NT2/D1 (cell line): Measurements from ENCODE around the gene HBEGF.

Experiments used
- DNase-seq: peaks from one replicate; pipeline ENCODE4 v3.0.0-alpha.2; 2011; ENCODE audit warnings: low read depth, low spot score
- H3K27me3 ChIP-seq: 2 replicates; pipeline ENCODE4 v1.6.0; 2011; ENCODE audit warnings: mild to moderate bottlenecking; ENCODE audit not compliant: insufficient read length, insufficient read depth
- H3K36me3 ChIP-seq: 2 replicates; pipeline ENCODE4 v1.6.1; 2011; ENCODE audit warnings: mild to moderate bottlenecking, low read length, mixed read lengths; ENCODE audit not compliant: insufficient read depth, insufficient read length
- H3K4me1 ChIP-seq: 2 replicates; pipeline ENCODE4 v1.5.1; 2011; ENCODE audit not compliant: insufficient read depth, insufficient read length
- H3K4me3 ChIP-seq: 2 replicates; pipeline ENCODE4 v1.5.1; 2011; ENCODE audit warnings: low read depth; ENCODE audit not compliant: insufficient read length
- H3K9ac ChIP-seq: 2 replicates; pipeline ENCODE4 v1.6.0; 2011; ENCODE audit warnings: low read depth; ENCODE audit not compliant: insufficient read length
- H3K9me3 ChIP-seq: 2 replicates; pipeline ENCODE4 v1.5.1; 2011; ENCODE audit warnings: mild to moderate bottlenecking, low read length; ENCODE audit not compliant: insufficient read depth
- SUZ12 ChIP-seq: IDR thresholded peaks from 2 replicates; pipeline ENCODE4 v1.6.1; 2011; ENCODE audit not compliant: insufficient read length, insufficient read depth; ENCODE audit errors: extremely low read depth
- YY1 ChIP-seq: IDR thresholded peaks from 2 replicates; pipeline ENCODE4 v1.6.1; 2011; ENCODE audit not compliant: insufficient read length, insufficient read depth
- ZNF274 ChIP-seq: IDR thresholded peaks from 2 replicates; pipeline ENCODE4 v1.6.1; 2011; ENCODE audit warnings: mild to moderate bottlenecking, low read depth, low read length

Gene HBEGF

DNA sequence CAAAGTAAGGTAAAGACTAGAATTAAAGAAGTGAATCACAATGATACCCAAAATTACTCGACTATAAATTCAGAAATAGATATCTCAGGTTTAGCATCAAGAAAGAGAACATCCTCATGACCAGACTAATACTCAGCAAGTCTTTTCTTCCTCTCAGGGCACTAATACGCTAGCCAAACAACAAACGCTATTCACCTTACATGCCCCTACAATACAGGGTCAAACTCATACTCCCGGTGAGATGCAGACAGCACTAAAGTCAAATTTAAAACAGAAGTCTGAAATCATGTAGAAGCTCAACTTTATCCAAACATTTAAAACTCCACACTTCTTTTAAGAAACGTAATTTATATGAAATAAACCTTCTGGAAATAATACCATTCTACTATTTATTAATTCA is 49.1 kb downstream of the HBEGF start:
- TF ChIP-seq ZNF274 (no peak), YY1 (no peak), SUZ12 (no peak)
- no peak overlapping the region for H3K4me3 ChIP-seq
- H3K36me3 ChIP-seq: peaks cover 13% of the 10 kb centered on the region
- DNase-seq: no peak
- no peaks in the 10 kb centered on the region for H3K27me3 ChIP-seq
- H3K4me1 ChIP-seq: no peaks in the 10 kb centered on the region
- H3K9me3 ChIP-seq: no peaks in the 10 kb centered on the region
- H3K9ac ChIP-seq: no peak overlapping the region

- no peak for DNase-seq
- no peaks in the 10 kb centered on the region for H3K27me3 ChIP-seq
- no peak for TF ChIP-seq ZNF274
- no peak for TF ChIP-seq YY1
- no peak for TF ChIP-seq SUZ12
- H3K4me3 ChIP-seq: no peak overlapping the region
- H3K36me3 ChIP-seq: peaks cover 16% of the 10 kb centered on the region
- no peaks in the 10 kb centered on the region for H3K9me3 ChIP-seq
- no peaks in the 10 kb centered on the region for H3K4me1 ChIP-seq
- H3K9ac ChIP-seq: no peak overlapping the region
These were observed 50.1 kb downstream of the HBEGF start for GRCh38 chr5:140296289-140296688.

DNA sequence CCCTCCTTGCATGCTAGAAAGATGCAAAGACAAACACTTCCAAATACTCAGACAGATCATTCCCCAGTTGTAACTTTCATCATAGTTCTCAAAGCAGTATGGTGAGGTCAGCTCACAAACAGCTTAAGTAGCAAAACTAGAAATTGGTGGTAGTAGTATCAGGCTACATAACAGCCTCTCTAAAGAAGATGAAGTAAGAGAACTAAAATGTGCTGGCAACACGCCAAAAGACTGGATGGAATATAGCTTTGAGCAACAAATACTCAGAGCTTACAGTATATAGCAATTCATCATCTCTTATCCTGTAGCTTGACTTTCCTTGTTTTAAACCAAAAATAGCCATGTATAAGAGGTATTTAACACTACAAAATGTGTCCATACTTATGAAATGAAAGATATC is 51.0 kb downstream of the HBEGF start:
- no peak overlapping the region for H3K4me3 ChIP-seq
- no peaks in the 10 kb centered on the region for H3K4me1 ChIP-seq
- H3K36me3 ChIP-seq: peaks cover 15% of the 10 kb centered on the region
- no peak overlapping the region for H3K9ac ChIP-seq
- H3K9me3 ChIP-seq: no peaks in the 10 kb centered on the region
- H3K27me3 ChIP-seq: no peaks in the 10 kb centered on the region
- DNase-seq: no peak
- TF ChIP-seq ZNF274: no peak
- TF ChIP-seq YY1: no peak

GRCh38 chr5:140294753-140295152 is 51.6 kb downstream of the HBEGF start:
- DNase-seq: no peak
- Histone ChIP-seq H3K4me1 (no peaks in the 10 kb centered on the region), H3K27me3 (no peaks in the 10 kb centered on the region), H3K9me3 (no peaks in the 10 kb centered on the region), H3K36me3 (peaks cover 11% of the 10 kb centered on the region), H3K4me3 (no peak overlapping the region), H3K9ac (no peak overlapping the region)
- TF ChIP-seq YY1 (no peak), ZNF274 (no peak), SUZ12 (no peak)

DNA sequence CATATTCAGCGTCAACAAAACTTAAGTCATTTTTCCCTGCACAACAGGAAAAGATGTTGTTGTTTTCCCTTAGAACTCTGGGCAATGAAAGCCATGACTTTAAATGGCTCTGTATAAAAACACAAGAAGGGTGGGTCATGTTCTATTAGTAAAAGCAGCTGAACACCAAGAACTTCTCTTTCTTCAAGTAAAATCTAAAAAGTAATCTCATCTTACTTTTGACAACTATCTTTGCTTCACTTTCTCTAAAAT is 52.6 kb downstream of the HBEGF start:
- Histone ChIP-seq H3K4me1 (no peaks in the 10 kb centered on the region), H3K36me3 (peaks cover 7% of the 10 kb centered on the region), H3K4me3 (no peak overlapping the region), H3K27me3 (no peaks in the 10 kb centered on the region), H3K9ac (no peak overlapping the region), H3K9me3 (no peaks in the 10 kb centered on the region)
- no peak for TF ChIP-seq ZNF274
- no peak for TF ChIP-seq SUZ12
- TF ChIP-seq YY1: no peak
- no peak for DNase-seq

DNA sequence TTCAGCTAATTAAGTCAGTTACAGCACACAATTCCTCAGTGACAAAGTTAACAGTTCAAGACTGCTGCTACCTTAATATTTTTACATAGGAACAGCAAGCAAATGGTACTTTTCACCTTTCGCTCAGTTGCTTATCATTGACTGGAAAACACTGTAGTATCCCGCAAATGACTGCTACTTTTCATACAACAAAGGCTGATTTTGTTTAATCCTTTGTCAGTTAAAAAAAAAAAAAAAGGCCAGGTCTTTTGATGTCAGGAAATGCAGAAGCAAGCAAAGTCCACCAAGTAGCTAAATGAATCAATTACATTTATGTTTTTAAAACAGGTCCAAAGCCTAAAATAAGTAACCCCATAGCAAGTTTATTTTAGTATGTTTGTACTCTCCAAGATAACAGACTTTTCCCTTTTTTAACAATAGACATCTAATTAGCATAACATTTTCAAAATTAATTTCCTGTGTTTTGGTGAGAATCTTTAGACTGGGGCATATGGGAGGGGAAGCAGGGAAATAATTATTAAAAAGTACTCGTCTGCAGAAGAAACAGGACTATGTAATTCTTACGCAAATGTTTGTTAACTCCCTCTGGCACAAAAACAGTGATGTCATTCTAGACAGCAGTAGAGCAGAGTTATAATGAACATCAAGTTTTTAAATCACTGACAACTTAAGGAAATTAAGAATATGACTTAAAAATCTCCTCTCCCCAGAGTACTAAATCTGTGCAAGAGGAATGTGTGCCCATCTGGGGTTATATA is 53.1 kb downstream of the HBEGF start:
- TF ChIP-seq SUZ12 (no peak), YY1 (no peak), ZNF274 (no peak)
- Histone ChIP-seq H3K9me3 (no peaks in the 10 kb centered on the region), H3K4me1 (no peaks in the 10 kb centered on the region), H3K9ac (no peak overlapping the region), H3K4me3 (no peak overlapping the region), H3K36me3 (peaks cover 7% of the 10 kb centered on the region), H3K27me3 (no peaks in the 10 kb centered on the region)
- DNase-seq: no peak

DNA sequence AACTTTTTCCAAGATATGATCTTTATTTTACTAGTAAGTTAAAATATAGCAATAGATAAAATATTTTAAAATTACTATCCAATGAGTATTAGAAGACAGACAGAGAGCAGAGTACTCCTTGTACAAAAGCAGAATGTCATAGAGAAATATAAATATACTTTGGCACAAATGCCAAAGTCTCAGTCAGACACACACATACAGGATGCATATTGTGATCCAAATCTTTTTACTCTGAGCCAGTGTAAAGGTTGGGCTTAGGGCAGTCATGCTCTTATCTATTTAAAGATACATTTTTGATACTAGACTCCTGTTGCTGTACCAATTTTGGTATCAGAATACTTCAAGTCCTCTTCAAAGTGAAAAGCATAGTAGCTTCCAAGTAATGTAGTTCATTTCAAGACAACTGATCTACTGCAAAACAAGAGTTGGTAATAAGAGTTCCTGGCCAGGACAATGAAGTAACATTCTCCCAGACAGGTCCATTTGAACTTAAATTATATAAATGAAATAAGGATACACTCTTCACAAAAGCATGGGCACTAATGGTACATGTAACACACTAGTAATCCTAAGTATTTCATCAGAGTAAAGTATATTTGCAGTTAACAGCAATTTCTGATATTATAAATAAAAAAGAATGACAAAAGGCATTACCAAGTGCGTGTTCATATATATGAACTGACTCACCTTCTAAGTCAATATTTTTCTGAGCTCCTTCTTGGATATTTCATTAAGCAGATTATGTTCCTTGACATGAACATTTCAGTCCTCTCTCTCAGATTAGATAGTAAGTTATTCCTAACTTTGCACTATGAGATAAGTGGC is 54.0 kb downstream of the HBEGF start:
- H3K4me1 ChIP-seq: no peaks in the 10 kb centered on the region
- H3K9ac ChIP-seq: no peak overlapping the region
- no peak overlapping the region for H3K4me3 ChIP-seq
- no peak for TF ChIP-seq ZNF274
- no peak for TF ChIP-seq YY1
- no peak for TF ChIP-seq SUZ12
- H3K27me3 ChIP-seq: no peaks in the 10 kb centered on the region
- no peaks in the 10 kb centered on the region for H3K9me3 ChIP-seq
- DNase-seq: no peak
- H3K36me3 ChIP-seq: peaks cover 7% of the 10 kb centered on the region
